Spleen (tissue), 7 donors: ENCODE data around the gene PTPRN2.
"Not testable (repeated sequence)": the region's sequence is repeated elsewhere in the genome, so short reads cannot be mapped to it uniquely, and the experiment has no call there.

Experiments used
- POLR2A ChIP-seq, 3 donors: fragments of 450-650 bp; IDR thresholded peaks; one replicate each; pipeline ENCODE4 v1.5.1; 2017; ENCODE audit warnings: antibody characterized with exemption in 3 of 3, mild to moderate bottlenecking in 1 of 3
- POLR2AphosphoS5 ChIP-seq, 3 donors: sonication (generic); formaldehyde crosslinking; IDR thresholded peaks; one replicate each; pipeline ENCODE4 v1.5.1; 2017; ENCODE audit warnings: antibody characterized with exemption in 3 of 3
- TF ChIP-seq, protein P1 (sequence below), 11 experiments: fragments of 200-600 bp in 7 of 11; fragments of 450-650 bp in 4 of 11; sonication (generic) in 4 of 11; IDR thresholded peaks in 8 of 11; conservative IDR thresholded peaks in 3 of 11; 1 replicate in 7 of 11; 2 replicates in 4 of 11; pipeline versions ENCODE4 v1.4.0 to v1.8.0; 2016 to 2021; ENCODE audit warnings: antibody characterized with exemption in 11 of 11, inconsistent platforms in 4 of 11, mild to moderate bottlenecking in 1 of 11
- donor health status: DM: no; HTN: no; CAD: no; lungs with moderate emphysema.
- donor health status: DM: no; HTN: no; CAD: no.
- donor health status: DM: no; HTN: no; CAD: no.

DNA sequence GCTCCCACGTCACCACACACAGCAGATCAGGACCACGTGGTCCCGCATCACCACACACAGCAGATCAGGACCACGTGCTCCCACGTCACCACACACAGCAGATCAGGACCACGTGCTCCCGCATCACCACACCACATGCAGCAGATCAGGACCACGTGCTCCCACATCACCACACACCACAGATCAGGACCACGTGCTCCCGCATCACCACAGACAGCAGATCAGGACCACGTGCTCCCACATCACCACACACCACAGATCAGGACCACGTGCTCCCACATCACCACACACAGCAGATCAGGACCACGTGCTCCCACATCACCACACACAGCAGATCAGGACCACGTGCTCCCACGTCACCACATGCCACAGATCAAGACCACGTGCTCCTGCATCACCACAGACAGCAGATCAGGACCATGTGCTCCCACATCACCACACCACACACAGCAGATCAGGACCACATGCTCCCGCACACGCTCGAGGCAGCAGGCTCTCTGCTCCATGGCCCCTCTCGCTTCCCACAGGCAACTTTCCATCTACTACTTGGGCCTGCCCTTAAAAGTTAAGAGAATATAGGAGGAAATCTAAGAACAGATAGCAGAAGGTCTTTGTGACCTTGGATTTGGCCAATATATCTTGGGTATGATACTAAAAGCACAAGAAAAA lies 1024.0 kb downstream of the PTPRN2 start:
- TF ChIP-seq, protein P1, sequence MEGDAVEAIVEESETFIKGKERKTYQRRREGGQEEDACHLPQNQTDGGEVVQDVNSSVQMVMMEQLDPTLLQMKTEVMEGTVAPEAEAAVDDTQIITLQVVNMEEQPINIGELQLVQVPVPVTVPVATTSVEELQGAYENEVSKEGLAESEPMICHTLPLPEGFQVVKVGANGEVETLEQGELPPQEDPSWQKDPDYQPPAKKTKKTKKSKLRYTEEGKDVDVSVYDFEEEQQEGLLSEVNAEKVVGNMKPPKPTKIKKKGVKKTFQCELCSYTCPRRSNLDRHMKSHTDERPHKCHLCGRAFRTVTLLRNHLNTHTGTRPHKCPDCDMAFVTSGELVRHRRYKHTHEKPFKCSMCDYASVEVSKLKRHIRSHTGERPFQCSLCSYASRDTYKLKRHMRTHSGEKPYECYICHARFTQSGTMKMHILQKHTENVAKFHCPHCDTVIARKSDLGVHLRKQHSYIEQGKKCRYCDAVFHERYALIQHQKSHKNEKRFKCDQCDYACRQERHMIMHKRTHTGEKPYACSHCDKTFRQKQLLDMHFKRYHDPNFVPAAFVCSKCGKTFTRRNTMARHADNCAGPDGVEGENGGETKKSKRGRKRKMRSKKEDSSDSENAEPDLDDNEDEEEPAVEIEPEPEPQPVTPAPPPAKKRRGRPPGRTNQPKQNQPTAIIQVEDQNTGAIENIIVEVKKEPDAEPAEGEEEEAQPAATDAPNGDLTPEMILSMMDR (IDR thresholded peaks at IDR 0.05 in 8 of 11, conservative IDR thresholded peaks at IDR 0.05 in 3 of 11), result not testable (repeated sequence)
- not testable (repeated sequence) for TF ChIP-seq POLR2A, POLR2AphosphoS5 (IDR thresholded peaks at IDR 0.05)
